Kidney (tissue), 14 donors: Measurements from ENCODE around the gene ACTRT2. TPM values are rescaled to one million over a fixed set of nuclear protein-coding genes. Genes with fewer than 3 reads are reported as not detected.

ENCODE experiments used
- DNase-seq, 5 donors: peaks; one replicate each; pipeline ENCODE4 v3.0.0-alpha.2; 2013 to 2020
- FAIRE-seq: peaks from 2 replicates; lab custom pipeline; 2012; peaks lifted over from hg19 to GRCh38; lab: Jason Lieb, UNC
- H3K27ac ChIP-seq, 2 donors: one replicate each; pipeline ENCODE4 v1.7.0; 2013; ENCODE audit warnings: low read depth in 2 of 2, low read length in 2 of 2, inconsistent platforms in 1 of 2
- H3K27me3 ChIP-seq: one replicate; pipeline ENCODE4 v1.7.1; 2013; ENCODE audit warnings: low read length, inconsistent platforms; ENCODE audit not compliant: control insufficient read depth, insufficient read depth
- H3K36me3 ChIP-seq, 3 donors: one replicate each; pipeline versions ENCODE4 v1.7.0 to v1.7.1; 2013; ENCODE audit warnings: low read length in 3 of 3, control low read depth in 1 of 3, inconsistent platforms in 1 of 3; ENCODE audit not compliant: insufficient read depth in 3 of 3, control insufficient read depth in 2 of 3
- H3K4me1 ChIP-seq, 3 donors: one replicate each; pipeline versions ENCODE4 v1.7.0 to v1.7.1; 2013; ENCODE audit warnings: low read length in 3 of 3, inconsistent platforms in 1 of 3, low read depth in 1 of 3; ENCODE audit not compliant: control insufficient read depth in 2 of 3, insufficient read depth in 2 of 3
- H3K4me3 ChIP-seq, 3 donors: one replicate each; pipeline versions ENCODE4 v1.7.0 to v1.8.1; 2013; ENCODE audit warnings: low read length in 3 of 3, control low read depth in 1 of 3, inconsistent platforms in 1 of 3
- H3K9ac ChIP-seq, 3 donors: one replicate each; pipeline versions ENCODE4 v1.7.0 to v1.7.1; 2013; ENCODE audit warnings: low read length in 3 of 3, control low read depth in 1 of 3, inconsistent platforms in 1 of 3
- H3K9me3 ChIP-seq, 3 donors: one replicate each; pipeline versions ENCODE4 v1.7.0 to v1.7.1; 2013; ENCODE audit warnings: low read length in 3 of 3, control low read depth in 1 of 3, inconsistent platforms in 1 of 3; ENCODE audit not compliant: control insufficient read depth in 2 of 3, insufficient read depth in 1 of 3
- CTCF ChIP-seq: IDR thresholded peaks from 3 replicates; pipeline ENCODE4 v1.5.1; 2012; ENCODE audit warnings: mild to moderate bottlenecking, moderate library complexity, borderline replicate concordance; ENCODE audit not compliant: insufficient read depth; ENCODE audit errors: extremely low read depth
- intact Hi-C: fragments of 100-400 bp; cut with DNase I; formaldehyde crosslinking; loops from one replicate; pipeline ENCODE4 v1.11.1; 2022
- polyA plus RNA-seq: library from polyadenylated mRNA; stranded (reverse); fragments of 350-450 nt; fragmentation: Illumina TruSeq; extraction: RNeasy Lipid Tissue Mini Kit (QIAGEN cat#74804); gene quantifications from one replicate; pipeline ENCODE4 v1.2.3, GENCODE V29; 2014; ENCODE audit warnings: low read depth, low replicate concordance; ENCODE audit not compliant: insufficient read depth
- total RNA-seq: library from RNA; stranded (reverse); fragmentation: NEBNext Ultra II Directional; extraction: Animal tissue kit (Norgen Biotek cat#: 25700); gene quantifications from one replicate; pipeline ENCODE4 v1.2.1, GENCODE V29; 2021
- donor health status: control.
- donor health status: control.
- donor health status: control.
- donor health status: control.
- donor health status: control.
- donor health status: DM: yes; HTN: yes; CAD: no.
- donor health status: Normal renal cell carcinoma (clear cell type).

Gene ACTRT2
- total and polyA plus RNA-seq, 2 donors from 2014 or later = not detected

GRCh38 chr1:3031401-3032221 is 10.3 kb downstream of the ACTRT2 start:
- H3K36me3 ChIP-seq = no peaks in the 10 kb centered on the region
- intact Hi-C loops = no loop called here
- DNase-seq = peak; percentile 15 to 43 (median 31)
- no peak for FAIRE-seq
- H3K27ac ChIP-seq = no peak overlapping the region
- H3K4me1 ChIP-seq = no peaks in the 10 kb centered on the region
- H3K9me3 ChIP-seq = no peaks in the 10 kb centered on the region
- no peak overlapping the region for H3K9ac ChIP-seq
- TF ChIP-seq CTCF = no peak
- no peak overlapping the region for H3K4me3 ChIP-seq
- H3K27me3 ChIP-seq = no peaks in the 10 kb centered on the region

GRCh38 chr1:3032371-3033039 is 11.2 kb downstream of the ACTRT2 start:
- intact Hi-C loops = no loop called here

GRCh38 chr1:3033040-3033789 is 11.9 kb downstream of the ACTRT2 start:
- Histone ChIP-seq H3K9me3 (no peaks in the 10 kb centered on the region), H3K4me3 (no peak overlapping the region), H3K27ac (no peak overlapping the region), H3K9ac (no peak overlapping the region), H3K4me1 (no peaks in the 10 kb centered on the region), H3K27me3 (no peaks in the 10 kb centered on the region), H3K36me3 (no peaks in the 10 kb centered on the region)
- DNase-seq = peak in 2 of 5 donors; percentile 9 to 61
- FAIRE-seq = no peak
- no peak for TF ChIP-seq CTCF
- intact Hi-C loops = no loop called here

More at GRCh38 chr1:3032371-3033039, 11.2 kb downstream of the ACTRT2 start:
- Histone ChIP-seq H3K36me3 (no peaks in the 10 kb centered on the region), H3K9me3 (no peaks in the 10 kb centered on the region), H3K9ac (no peak overlapping the region), H3K27ac (no peak overlapping the region), H3K4me3 (no peak overlapping the region), H3K4me1 (no peaks in the 10 kb centered on the region), H3K27me3 (no peaks in the 10 kb centered on the region)
- TF ChIP-seq CTCF = no peak
- FAIRE-seq (no peak), DNase-seq (peak in 2 of 5 donors; percentile 29 to 64)
